ENCODE measurements around the gene HECTD4. TPM values are rescaled to one million over a fixed set of nuclear protein-coding genes. Genes with fewer than 3 reads are reported as not detected.

HECTD4 gene
- polyA plus RNA-seq, 1 donor from 2014 or later, result 15.8 TPM

GRCh38 chr12:112191201-112191600, 191.0 kb downstream of the HECTD4 start:
- Histone ChIP-seq H2AFZ (ENCODE audit: low read depth, low read length) (no peak overlapping the region), H3F3A (ENCODE audit: insufficient read depth, low read length, poor library complexity, severe bottlenecking) (no peaks in the 10 kb centered on the region), H4K20me1 (ENCODE audit: insufficient read depth) (no peaks in the 10 kb centered on the region), H3K9me2 (ENCODE audit: insufficient read depth, low read length) (no peaks in the 10 kb centered on the region), H3K79me2 (replicated peaks; ENCODE audit: insufficient read depth, low read length) (no peaks in the 10 kb centered on the region), H3K27ac (ENCODE audit: low read length) (no peak overlapping the region), H3K9me3 (ENCODE audit: low read length) (no peaks in the 10 kb centered on the region), H3K9ac (ENCODE audit: low read length) (no peak overlapping the region), H3K4me3 (ENCODE audit: low read length) (no peak overlapping the region), H3K36me3 (ENCODE audit: insufficient read depth, low read length) (peaks cover 9% of the 10 kb centered on the region), H3K4me2 (ENCODE audit: low read length) (no peak overlapping the region), H3K27me3 (ENCODE audit: insufficient read depth, low read depth, low read length) (no peaks in the 10 kb centered on the region)
- TF ChIP-seq RAD21 (conservative IDR thresholded peaks at IDR 0.05) (no peak), POLR2AphosphoS5 (IDR thresholded peaks at IDR 0.05) (no peak), CTCF (IDR thresholded peaks at IDR 0.05; ENCODE audit: poor library complexity, severe bottlenecking) (no peak), EZH2 (IDR thresholded peaks at IDR 0.05; ENCODE audit: borderline replicate concordance, insufficient read depth, low read length, poor library complexity, severe bottlenecking) (no peak), SMC3 (conservative IDR thresholded peaks at IDR 0.05; ENCODE audit: poor library complexity) (no peak), MXI1 (conservative IDR thresholded peaks at IDR 0.05; ENCODE audit: poor library complexity, severe bottlenecking) (no peak), TAF1 (IDR thresholded peaks at IDR 0.05; ENCODE audit: low read depth) (no peak), EP300 (conservative IDR thresholded peaks at IDR 0.05; ENCODE audit: poor library complexity, severe bottlenecking) (no peak)
- TF ChIP-seq, protein P1, sequence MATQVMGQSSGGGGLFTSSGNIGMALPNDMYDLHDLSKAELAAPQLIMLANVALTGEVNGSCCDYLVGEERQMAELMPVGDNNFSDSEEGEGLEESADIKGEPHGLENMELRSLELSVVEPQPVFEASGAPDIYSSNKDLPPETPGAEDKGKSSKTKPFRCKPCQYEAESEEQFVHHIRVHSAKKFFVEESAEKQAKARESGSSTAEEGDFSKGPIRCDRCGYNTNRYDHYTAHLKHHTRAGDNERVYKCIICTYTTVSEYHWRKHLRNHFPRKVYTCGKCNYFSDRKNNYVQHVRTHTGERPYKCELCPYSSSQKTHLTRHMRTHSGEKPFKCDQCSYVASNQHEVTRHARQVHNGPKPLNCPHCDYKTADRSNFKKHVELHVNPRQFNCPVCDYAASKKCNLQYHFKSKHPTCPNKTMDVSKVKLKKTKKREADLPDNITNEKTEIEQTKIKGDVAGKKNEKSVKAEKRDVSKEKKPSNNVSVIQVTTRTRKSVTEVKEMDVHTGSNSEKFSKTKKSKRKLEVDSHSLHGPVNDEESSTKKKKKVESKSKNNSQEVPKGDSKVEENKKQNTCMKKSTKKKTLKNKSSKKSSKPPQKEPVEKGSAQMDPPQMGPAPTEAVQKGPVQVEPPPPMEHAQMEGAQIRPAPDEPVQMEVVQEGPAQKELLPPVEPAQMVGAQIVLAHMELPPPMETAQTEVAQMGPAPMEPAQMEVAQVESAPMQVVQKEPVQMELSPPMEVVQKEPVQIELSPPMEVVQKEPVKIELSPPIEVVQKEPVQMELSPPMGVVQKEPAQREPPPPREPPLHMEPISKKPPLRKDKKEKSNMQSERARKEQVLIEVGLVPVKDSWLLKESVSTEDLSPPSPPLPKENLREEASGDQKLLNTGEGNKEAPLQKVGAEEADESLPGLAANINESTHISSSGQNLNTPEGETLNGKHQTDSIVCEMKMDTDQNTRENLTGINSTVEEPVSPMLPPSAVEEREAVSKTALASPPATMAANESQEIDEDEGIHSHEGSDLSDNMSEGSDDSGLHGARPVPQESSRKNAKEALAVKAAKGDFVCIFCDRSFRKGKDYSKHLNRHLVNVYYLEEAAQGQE (IDR thresholded peaks at IDR 0.05; ENCODE audit: borderline replicate concordance), result no peak

GRCh38 chr12:112190231-112191025, 191.8 kb downstream of the HECTD4 start:
- Histone ChIP-seq H3K79me2 (replicated peaks; ENCODE audit: insufficient read depth, low read length) (no peaks in the 10 kb centered on the region), H2AFZ (ENCODE audit: low read depth, low read length) (no peak overlapping the region), H3F3A (ENCODE audit: insufficient read depth, low read length, poor library complexity, severe bottlenecking) (no peaks in the 10 kb centered on the region), H3K9me2 (ENCODE audit: insufficient read depth, low read length) (no peaks in the 10 kb centered on the region), H3K4me3 (ENCODE audit: low read length) (no peak overlapping the region), H3K27ac (ENCODE audit: low read length) (no peak overlapping the region), H3K4me2 (ENCODE audit: low read length) (no peak overlapping the region), H3K36me3 (ENCODE audit: insufficient read depth, low read length) (peaks cover 9% of the 10 kb centered on the region), H3K9me3 (ENCODE audit: low read length) (no peaks in the 10 kb centered on the region), H4K20me1 (ENCODE audit: insufficient read depth) (no peaks in the 10 kb centered on the region), H3K9ac (ENCODE audit: low read length) (no peak overlapping the region), H3K27me3 (ENCODE audit: insufficient read depth, low read depth, low read length) (no peaks in the 10 kb centered on the region)
- TF ChIP-seq EZH2 (IDR thresholded peaks at IDR 0.05; ENCODE audit: borderline replicate concordance, insufficient read depth, low read length, poor library complexity, severe bottlenecking) (no peak), SMC3 (conservative IDR thresholded peaks at IDR 0.05; ENCODE audit: poor library complexity) (no peak), MXI1 (conservative IDR thresholded peaks at IDR 0.05; ENCODE audit: poor library complexity, severe bottlenecking) (no peak), CTCF (IDR thresholded peaks at IDR 0.05; ENCODE audit: poor library complexity, severe bottlenecking) (no peak), POLR2AphosphoS5 (IDR thresholded peaks at IDR 0.05) (no peak), TAF1 (IDR thresholded peaks at IDR 0.05; ENCODE audit: low read depth) (no peak)
- TF ChIP-seq, protein P1 (IDR thresholded peaks at IDR 0.05; ENCODE audit: borderline replicate concordance), result no peak

Measured in neural cell (in vitro differentiated cells).